Upper lobe of left lung (tissue), 4 donors: ENCODE data around the gene SLC25A28.

Source experiments
- CTCF ChIP-seq, 6 experiments: fragments of 450-650 bp in 4 of 6; fragments of 200-600 bp in 2 of 6; sonication (generic) in 2 of 6; IDR thresholded peaks; one replicate each; pipeline ENCODE4 v1.5.1; 2016 to 2019; ENCODE audit warnings: antibody characterized with exemption in 6 of 6
- EP300 ChIP-seq, 4 donors: sonication (generic); formaldehyde crosslinking; IDR thresholded peaks; one replicate each; pipeline ENCODE4 v1.5.1; 2017; ENCODE audit warnings: antibody characterized with exemption in 4 of 4, control low read depth in 2 of 4
- POLR2A ChIP-seq, 4 donors: fragments of 450-650 bp; IDR thresholded peaks; one replicate each; pipeline ENCODE4 v1.5.1; 2016 to 2017; ENCODE audit warnings: antibody characterized with exemption in 4 of 4, mild to moderate bottlenecking in 2 of 4
- POLR2AphosphoS5 ChIP-seq, 2 donors: sonication (generic); formaldehyde crosslinking; IDR thresholded peaks; one replicate each; pipeline ENCODE4 v1.5.1; 2017; ENCODE audit warnings: antibody characterized with exemption in 2 of 2

DNA sequence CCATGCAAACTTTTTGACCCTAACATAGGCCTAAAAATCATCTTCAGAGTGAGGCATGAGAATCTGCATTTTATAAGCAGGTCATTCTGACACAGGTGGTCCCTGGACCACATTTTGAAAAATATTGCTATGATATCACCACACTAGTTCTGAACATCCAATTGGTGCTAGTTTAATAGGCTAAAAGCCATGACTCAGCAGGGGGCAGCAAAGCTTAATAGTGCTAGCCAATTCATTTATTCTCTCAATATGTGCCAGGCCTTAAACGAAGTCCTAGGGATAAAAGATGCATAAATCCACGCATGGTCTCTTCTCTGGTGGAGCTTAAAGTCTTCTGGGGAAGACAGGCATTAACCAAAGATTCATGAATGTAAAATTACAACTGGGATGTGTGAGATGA is 10.2 kb upstream of the SLC25A28 start:
- TF ChIP-seq CTCF (IDR thresholded peaks at IDR 0.05) (peak in 3 of 6 experiments; percentile 18 to 30 (median 18)), POLR2A (IDR thresholded peaks at IDR 0.05) (no peak), EP300 (IDR thresholded peaks at IDR 0.05) (no peak), POLR2AphosphoS5 (IDR thresholded peaks at IDR 0.05) (no peak)
